DMS 273 treated with DMSO at 0.1 percent for 48 hours (cell line): Measurements from ENCODE around the gene RPH3AL.
"Not testable (repeated sequence)": the region's sequence is repeated elsewhere in the genome, so short reads cannot be mapped to it uniquely, and the experiment has no call there.

ENCODE experiments used
- DNase-seq: peaks from one replicate; lab custom pipeline; 2025; lab: John Stamatoyannopoulos, UW

Gene RPH3AL

GRCh38 chr17:238071-238963 lies 114.3 kb downstream of the RPH3AL start:
- DNase-seq: no peak

GRCh38 chr17:237406-237955 lies 115.1 kb downstream of the RPH3AL start:
- no peak for DNase-seq

GRCh38 chr17:236641-237405 lies 115.8 kb downstream of the RPH3AL start:
- no peak for DNase-seq

GRCh38 chr17:235831-236640 lies 116.6 kb downstream of the RPH3AL start:
- DNase-seq: no peak

- DNase-seq: not testable (repeated sequence)
Observed at GRCh38 chr17:234994-235830, 117.4 kb downstream of the RPH3AL start.

- not testable (repeated sequence) for DNase-seq
Observed at GRCh38 chr17:234163-234993, 118.2 kb downstream of the RPH3AL start.

GRCh38 chr17:233473-233941 lies 119.1 kb downstream of the RPH3AL start:
- DNase-seq: no peak

- no peak for DNase-seq
Observed at GRCh38 chr17:231966-232807, 120.4 kb downstream of the RPH3AL start.

- DNase-seq: no peak
Observed at GRCh38 chr17:231191-231965, 121.2 kb downstream of the RPH3AL start.

- no peak for DNase-seq
Observed at GRCh38 chr17:230395-230770, 122.2 kb downstream of the RPH3AL start.

- no peak for DNase-seq
Observed at GRCh38 chr17:229709-230394, 122.8 kb downstream of the RPH3AL start.

GRCh38 chr17:228951-229708 lies 123.5 kb downstream of the RPH3AL start:
- no peak for DNase-seq

GRCh38 chr17:227946-228615 lies 124.5 kb downstream of the RPH3AL start:
- no peak for DNase-seq

GRCh38 chr17:227078-227945 lies 125.3 kb downstream of the RPH3AL start:
- DNase-seq: no peak
